SK-N-SH treated with all-trans-retinoic acid at 6 μM for 48 hours (cell line): ENCODE results near the gene LDB1.

ENCODE experiments used
- ATAC-seq: fragments of 200-7000 bp; cut with Tn5 transposase; 3 replicates; pipeline ENCODE4 v1.9.1; 2020; ENCODE audit warnings: mild to moderate bottlenecking, moderate library complexity
- ARNTL ChIP-seq: fragments of 450-650 bp; formaldehyde crosslinking; IDR thresholded peaks from 2 replicates; pipeline ENCODE4 v1.5.0; 2020; ENCODE audit warnings: low read depth, mild to moderate bottlenecking, moderate library complexity, borderline replicate concordance
- ESRRG ChIP-seq: fragments of 250-450 bp; sonication (Bioruptor Pico); IDR thresholded peaks from 2 replicates; pipeline ENCODE4 v1.6.1; 2021; ENCODE audit warnings: mild to moderate bottlenecking
- GLIS3 ChIP-seq: fragments of 250-450 bp; sonication (Bioruptor Pico); IDR thresholded peaks from 2 replicates; pipeline ENCODE4 v1.5.0; 2020; ENCODE audit warnings: mild to moderate bottlenecking, moderate library complexity
- PPARA ChIP-seq: fragments of 250-450 bp; sonication (Bioruptor Pico); IDR thresholded peaks from 2 replicates; pipeline ENCODE4 v1.5.0; 2020; ENCODE audit warnings: mild to moderate bottlenecking, borderline replicate concordance
- TCF4 ChIP-seq: fragments of 250-450 bp; sonication (Bioruptor Pico); IDR thresholded peaks from 2 replicates; pipeline ENCODE4 v1.8.0; 2021; ENCODE audit warnings: mild to moderate bottlenecking, moderate library complexity, borderline replicate concordance
- TOX ChIP-seq: fragments of 250-450 bp; sonication (Bioruptor Pico); IDR thresholded peaks from 2 replicates; pipeline ENCODE4 v1.8.0; 2021; ENCODE audit warnings: mild to moderate bottlenecking, moderate library complexity, borderline replicate concordance
- ZC3H10 ChIP-seq: fragments of 250-450 bp; sonication (Bioruptor Pico); IDR thresholded peaks from 2 replicates; pipeline ENCODE4 v1.5.1; 2021; ENCODE audit warnings: mild to moderate bottlenecking, moderate library complexity
- ZFP3 ChIP-seq: fragments of 250-450 bp; sonication (Bioruptor Pico); IDR thresholded peaks from 2 replicates; pipeline ENCODE4 v1.5.0; 2020; ENCODE audit warnings: mild to moderate bottlenecking, moderate library complexity
- ZNF565 ChIP-seq: fragments of 450-650 bp; formaldehyde crosslinking; conservative IDR thresholded peaks from 2 replicates; pipeline ENCODE4 v1.5.0; 2020; ENCODE audit warnings: low read depth, mild to moderate bottlenecking, moderate library complexity
- ZNF8 ChIP-seq: fragments of 450-650 bp; formaldehyde crosslinking; IDR thresholded peaks from 2 replicates; pipeline ENCODE4 v1.5.0; 2020; ENCODE audit warnings: mild to moderate bottlenecking, moderate library complexity
- TF ChIP-seq, protein P1 (sequence below): fragments of 250-450 bp; sonication (Bioruptor Pico); IDR thresholded peaks from 2 replicates; pipeline ENCODE4 v1.5.0; 2020; ENCODE audit warnings: mild to moderate bottlenecking, moderate library complexity
- TF ChIP-seq, protein P2 (sequence below): fragments of 250-450 bp; sonication (Bioruptor Pico); IDR thresholded peaks from 2 replicates; pipeline ENCODE4 v1.5.1; 2021; ENCODE audit warnings: mild to moderate bottlenecking, moderate library complexity
- TF ChIP-seq, protein P3 (sequence below): fragments of 250-450 bp; sonication (Bioruptor Pico); IDR thresholded peaks from 2 replicates; pipeline ENCODE4 v1.5.1; 2020; ENCODE audit warnings: low read depth, mild to moderate bottlenecking, moderate library complexity
- TF ChIP-seq, protein P4 (sequence below): fragments of 250-450 bp; sonication (Bioruptor Pico); IDR thresholded peaks from 2 replicates; pipeline ENCODE4 v1.8.0; 2021; ENCODE audit warnings: low read depth, mild to moderate bottlenecking, moderate library complexity, borderline replicate concordance
- TF ChIP-seq, protein P5 (sequence below): fragments of 250-450 bp; sonication (Bioruptor Pico); IDR thresholded peaks from 2 replicates; pipeline ENCODE4 v1.8.0; 2020; ENCODE audit warnings: mild to moderate bottlenecking, moderate library complexity, borderline replicate concordance

Gene LDB1

DNA sequence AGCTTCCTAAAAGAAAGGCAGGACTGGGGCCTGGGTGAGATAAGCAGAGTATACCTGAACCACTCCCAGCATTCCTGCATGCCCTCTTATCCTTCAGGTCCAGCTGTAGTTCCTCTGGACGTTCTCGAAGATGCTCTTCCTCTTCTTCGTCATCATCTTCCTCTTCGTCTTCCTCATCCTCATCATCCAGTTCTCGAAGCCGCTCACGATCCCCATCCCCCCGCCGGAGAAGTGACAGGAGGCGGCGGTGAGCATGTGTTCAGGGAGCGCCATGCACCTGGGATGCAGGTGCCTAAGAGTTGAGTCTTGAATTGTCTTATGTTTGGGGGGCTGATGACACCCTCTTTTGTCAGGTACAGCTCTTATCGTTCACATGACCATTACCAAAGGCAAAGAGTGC lies 28.1 kb upstream of the LDB1 start:
- no peak for TF ChIP-seq GLIS3
- TF ChIP-seq, protein P1, sequence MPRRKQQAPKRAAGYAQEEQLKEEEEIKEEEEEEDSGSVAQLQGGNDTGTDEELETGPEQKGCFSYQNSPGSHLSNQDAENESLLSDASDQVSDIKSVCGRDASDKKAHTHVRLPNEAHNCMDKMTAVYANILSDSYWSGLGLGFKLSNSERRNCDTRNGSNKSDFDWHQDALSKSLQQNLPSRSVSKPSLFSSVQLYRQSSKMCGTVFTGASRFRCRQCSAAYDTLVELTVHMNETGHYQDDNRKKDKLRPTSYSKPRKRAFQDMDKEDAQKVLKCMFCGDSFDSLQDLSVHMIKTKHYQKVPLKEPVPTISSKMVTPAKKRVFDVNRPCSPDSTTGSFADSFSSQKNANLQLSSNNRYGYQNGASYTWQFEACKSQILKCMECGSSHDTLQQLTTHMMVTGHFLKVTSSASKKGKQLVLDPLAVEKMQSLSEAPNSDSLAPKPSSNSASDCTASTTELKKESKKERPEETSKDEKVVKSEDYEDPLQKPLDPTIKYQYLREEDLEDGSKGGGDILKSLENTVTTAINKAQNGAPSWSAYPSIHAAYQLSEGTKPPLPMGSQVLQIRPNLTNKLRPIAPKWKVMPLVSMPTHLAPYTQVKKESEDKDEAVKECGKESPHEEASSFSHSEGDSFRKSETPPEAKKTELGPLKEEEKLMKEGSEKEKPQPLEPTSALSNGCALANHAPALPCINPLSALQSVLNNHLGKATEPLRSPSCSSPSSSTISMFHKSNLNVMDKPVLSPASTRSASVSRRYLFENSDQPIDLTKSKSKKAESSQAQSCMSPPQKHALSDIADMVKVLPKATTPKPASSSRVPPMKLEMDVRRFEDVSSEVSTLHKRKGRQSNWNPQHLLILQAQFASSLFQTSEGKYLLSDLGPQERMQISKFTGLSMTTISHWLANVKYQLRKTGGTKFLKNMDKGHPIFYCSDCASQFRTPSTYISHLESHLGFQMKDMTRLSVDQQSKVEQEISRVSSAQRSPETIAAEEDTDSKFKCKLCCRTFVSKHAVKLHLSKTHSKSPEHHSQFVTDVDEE: no peak
- TF ChIP-seq, protein P2, sequence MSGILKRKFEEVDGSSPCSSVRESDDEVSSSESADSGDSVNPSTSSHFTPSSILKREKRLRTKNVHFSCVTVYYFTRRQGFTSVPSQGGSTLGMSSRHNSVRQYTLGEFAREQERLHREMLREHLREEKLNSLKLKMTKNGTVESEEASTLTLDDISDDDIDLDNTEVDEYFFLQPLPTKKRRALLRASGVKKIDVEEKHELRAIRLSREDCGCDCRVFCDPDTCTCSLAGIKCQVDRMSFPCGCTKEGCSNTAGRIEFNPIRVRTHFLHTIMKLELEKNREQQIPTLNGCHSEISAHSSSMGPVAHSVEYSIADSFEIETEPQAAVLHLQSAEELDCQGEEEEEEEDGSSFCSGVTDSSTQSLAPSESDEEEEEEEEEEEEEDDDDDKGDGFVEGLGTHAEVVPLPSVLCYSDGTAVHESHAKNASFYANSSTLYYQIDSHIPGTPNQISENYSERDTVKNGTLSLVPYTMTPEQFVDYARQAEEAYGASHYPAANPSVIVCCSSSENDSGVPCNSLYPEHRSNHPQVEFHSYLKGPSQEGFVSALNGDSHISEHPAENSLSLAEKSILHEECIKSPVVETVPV (CRISPR knock-in tag): no peak
- no peak for TF ChIP-seq ARNTL (CRISPR knock-in tag)
- TF ChIP-seq ZFP3 (CRISPR knock-in tag): no peak
- ATAC-seq: no peak

DNA sequence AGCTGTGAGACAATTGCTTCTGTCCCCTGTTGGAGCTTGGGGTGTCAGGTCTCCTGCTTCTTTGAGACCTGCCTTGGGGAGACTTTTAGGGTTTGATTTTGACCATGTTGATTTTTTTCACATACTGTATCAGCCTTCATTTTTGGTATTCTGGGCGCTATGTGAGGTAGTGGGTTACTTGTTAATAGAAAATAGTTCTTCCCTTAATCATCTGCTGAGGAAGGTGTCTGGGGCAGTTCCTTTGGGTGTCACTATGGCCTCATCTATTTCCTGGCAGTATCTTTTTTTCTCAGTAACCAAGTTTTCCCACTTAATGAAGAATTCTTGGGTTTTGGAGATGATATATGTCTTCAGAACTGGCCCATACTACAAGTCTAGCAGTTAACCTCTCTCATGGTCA lies 27.4 kb upstream of the LDB1 start:
- ATAC-seq: no peak

DNA sequence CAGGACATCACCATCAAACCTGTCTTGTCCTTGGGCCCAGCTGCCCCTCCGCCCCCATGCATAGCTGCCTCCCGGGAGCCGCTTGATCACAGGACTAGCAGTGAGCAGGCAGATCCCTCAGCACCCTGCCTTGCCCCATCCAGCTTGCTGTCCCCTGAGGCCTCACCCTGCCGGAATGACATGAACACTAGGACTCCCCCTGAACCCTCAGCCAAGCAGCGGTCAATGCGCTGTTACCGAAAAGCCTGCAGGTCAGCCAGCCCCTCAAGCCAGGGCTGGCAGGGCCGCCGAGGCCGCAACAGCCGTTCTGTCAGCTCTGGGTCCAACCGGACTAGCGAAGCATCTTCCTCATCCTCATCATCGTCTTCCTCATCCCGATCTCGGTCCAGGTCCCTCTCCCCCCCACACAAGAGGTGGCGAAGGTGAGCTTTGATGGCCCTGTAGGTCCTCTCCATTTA lies 26.8 kb upstream of the LDB1 start:
- no peak for ATAC-seq
- TF ChIP-seq, protein P3, sequence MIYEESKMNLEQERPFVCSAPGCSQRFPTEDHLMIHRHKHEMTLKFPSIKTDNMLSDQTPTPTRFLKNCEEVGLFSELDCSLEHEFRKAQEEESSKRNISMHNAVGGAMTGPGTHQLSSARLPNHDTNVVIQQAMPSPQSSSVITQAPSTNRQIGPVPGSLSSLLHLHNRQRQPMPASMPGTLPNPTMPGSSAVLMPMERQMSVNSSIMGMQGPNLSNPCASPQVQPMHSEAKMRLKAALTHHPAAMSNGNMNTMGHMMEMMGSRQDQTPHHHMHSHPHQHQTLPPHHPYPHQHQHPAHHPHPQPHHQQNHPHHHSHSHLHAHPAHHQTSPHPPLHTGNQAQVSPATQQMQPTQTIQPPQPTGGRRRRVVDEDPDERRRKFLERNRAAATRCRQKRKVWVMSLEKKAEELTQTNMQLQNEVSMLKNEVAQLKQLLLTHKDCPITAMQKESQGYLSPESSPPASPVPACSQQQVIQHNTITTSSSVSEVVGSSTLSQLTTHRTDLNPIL (CRISPR knock-in tag): no peak
- TF ChIP-seq ZNF8 (no peak), ZFP3 (CRISPR knock-in tag) (no peak), ARNTL (CRISPR knock-in tag) (no peak), ZNF565 (CRISPR knock-in tag) (no peak), ESRRG (CRISPR knock-in tag) (no peak), TCF4 (CRISPR knock-in tag) (no peak)
- TF ChIP-seq, protein P1: no peak
- TF ChIP-seq, protein P2 (CRISPR knock-in tag): no peak

More for the DNA sequence above, 27.4 kb upstream of the LDB1 start:
- TF ChIP-seq, protein P4, sequence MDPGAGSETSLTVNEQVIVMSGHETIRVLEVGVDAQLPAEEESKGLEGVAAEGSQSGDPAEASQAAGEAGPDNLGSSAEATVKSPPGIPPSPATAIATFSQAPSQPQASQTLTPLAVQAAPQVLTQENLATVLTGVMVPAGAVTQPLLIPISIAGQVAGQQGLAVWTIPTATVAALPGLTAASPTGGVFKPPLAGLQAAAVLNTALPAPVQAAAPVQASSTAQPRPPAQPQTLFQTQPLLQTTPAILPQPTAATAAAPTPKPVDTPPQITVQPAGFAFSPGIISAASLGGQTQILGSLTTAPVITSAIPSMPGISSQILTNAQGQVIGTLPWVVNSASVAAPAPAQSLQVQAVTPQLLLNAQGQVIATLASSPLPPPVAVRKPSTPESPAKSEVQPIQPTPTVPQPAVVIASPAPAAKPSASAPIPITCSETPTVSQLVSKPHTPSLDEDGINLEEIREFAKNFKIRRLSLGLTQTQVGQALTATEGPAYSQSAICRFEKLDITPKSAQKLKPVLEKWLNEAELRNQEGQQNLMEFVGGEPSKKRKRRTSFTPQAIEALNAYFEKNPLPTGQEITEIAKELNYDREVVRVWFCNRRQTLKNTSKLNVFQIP (CRISPR knock-in tag): no peak
- TF ChIP-seq TCF4 (CRISPR knock-in tag): no peak
- no peak for TF ChIP-seq TOX (CRISPR knock-in tag)
- TF ChIP-seq ZC3H10: no peak
- TF ChIP-seq PPARA (CRISPR knock-in tag): no peak
- TF ChIP-seq, protein P1: no peak
- no peak for TF ChIP-seq ZFP3 (CRISPR knock-in tag)
- no peak for TF ChIP-seq GLIS3
- TF ChIP-seq, protein P5, sequence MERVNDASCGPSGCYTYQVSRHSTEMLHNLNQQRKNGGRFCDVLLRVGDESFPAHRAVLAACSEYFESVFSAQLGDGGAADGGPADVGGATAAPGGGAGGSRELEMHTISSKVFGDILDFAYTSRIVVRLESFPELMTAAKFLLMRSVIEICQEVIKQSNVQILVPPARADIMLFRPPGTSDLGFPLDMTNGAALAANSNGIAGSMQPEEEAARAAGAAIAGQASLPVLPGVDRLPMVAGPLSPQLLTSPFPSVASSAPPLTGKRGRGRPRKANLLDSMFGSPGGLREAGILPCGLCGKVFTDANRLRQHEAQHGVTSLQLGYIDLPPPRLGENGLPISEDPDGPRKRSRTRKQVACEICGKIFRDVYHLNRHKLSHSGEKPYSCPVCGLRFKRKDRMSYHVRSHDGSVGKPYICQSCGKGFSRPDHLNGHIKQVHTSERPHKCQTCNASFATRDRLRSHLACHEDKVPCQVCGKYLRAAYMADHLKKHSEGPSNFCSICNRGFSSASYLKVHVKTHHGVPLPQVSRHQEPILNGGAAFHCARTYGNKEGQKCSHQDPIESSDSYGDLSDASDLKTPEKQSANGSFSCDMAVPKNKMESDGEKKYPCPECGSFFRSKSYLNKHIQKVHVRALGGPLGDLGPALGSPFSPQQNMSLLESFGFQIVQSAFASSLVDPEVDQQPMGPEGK (CRISPR knock-in tag): no peak
- TF ChIP-seq, all 23 proteins: peak for 0
